ENCODE results near the gene NPLOC4.

The NPLOC4 gene

GRCh38 chr17:81683208-81683583 is 46.3 kb upstream of the NPLOC4 start:
- TF ChIP-seq, protein P1, sequence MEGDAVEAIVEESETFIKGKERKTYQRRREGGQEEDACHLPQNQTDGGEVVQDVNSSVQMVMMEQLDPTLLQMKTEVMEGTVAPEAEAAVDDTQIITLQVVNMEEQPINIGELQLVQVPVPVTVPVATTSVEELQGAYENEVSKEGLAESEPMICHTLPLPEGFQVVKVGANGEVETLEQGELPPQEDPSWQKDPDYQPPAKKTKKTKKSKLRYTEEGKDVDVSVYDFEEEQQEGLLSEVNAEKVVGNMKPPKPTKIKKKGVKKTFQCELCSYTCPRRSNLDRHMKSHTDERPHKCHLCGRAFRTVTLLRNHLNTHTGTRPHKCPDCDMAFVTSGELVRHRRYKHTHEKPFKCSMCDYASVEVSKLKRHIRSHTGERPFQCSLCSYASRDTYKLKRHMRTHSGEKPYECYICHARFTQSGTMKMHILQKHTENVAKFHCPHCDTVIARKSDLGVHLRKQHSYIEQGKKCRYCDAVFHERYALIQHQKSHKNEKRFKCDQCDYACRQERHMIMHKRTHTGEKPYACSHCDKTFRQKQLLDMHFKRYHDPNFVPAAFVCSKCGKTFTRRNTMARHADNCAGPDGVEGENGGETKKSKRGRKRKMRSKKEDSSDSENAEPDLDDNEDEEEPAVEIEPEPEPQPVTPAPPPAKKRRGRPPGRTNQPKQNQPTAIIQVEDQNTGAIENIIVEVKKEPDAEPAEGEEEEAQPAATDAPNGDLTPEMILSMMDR (IDR thresholded peaks at IDR 0.05): no peak

GRCh38 chr17:81682565-81683207 is 45.8 kb upstream of the NPLOC4 start:
- Mint-ChIP-seq H3K36me3 (ENCODE audit: low read depth) (peaks cover 9% of the 10 kb centered on the region), H3K4me1 (peaks cover 30% of the 10 kb centered on the region), H3K9me3 (no peaks in the 10 kb centered on the region), H3K27ac (peak overlapping the region; percentile 95), H3K27me3 (ENCODE audit: low read depth, poor library complexity) (peaks cover 2% of the 10 kb centered on the region), H3K4me3 (peak overlapping the region; percentile 93)
- no peak for DNase-seq
- TF ChIP-seq, protein P1 (IDR thresholded peaks at IDR 0.05): no peak

More at GRCh38 chr17:81683208-81683583, 46.3 kb upstream of the NPLOC4 start:
- Mint-ChIP-seq H3K4me3 (peak overlapping the region; percentile 93), H3K4me1 (peaks cover 30% of the 10 kb centered on the region), H3K36me3 (ENCODE audit: low read depth) (peaks cover 9% of the 10 kb centered on the region), H3K9me3 (no peaks in the 10 kb centered on the region), H3K27ac (peak overlapping the region; percentile 95), H3K27me3 (ENCODE audit: low read depth, poor library complexity) (peaks cover 2% of the 10 kb centered on the region)
- no peak for DNase-seq

DNA sequence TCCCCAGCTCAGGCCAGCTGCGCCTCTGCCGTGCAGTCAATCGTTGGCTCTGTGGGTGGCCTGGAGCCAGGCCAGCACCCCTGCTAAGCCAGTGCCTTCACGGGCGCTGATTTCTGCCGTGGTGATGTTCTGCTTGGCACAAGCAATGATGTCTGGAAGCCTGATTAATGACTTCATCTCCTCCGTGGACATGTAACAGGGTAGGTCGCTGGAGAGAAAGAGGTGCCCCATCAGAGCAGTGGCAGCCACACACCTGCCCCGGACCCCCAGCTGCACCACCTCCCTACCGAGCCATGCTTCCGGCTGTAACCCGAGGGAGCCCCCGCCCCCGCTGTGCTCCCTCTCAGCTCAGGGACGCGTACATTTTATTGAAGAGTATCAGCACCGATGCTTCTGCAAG is 44.8 kb upstream of the NPLOC4 start:
- no peaks in the 10 kb centered on the region for H3K27me3 Mint-ChIP-seq (ENCODE audit: low read depth, poor library complexity)
- DNase-seq: no peak
- peak overlapping the region; percentile 42 for H3K27ac Mint-ChIP-seq
- H3K9me3 Mint-ChIP-seq: no peaks in the 10 kb centered on the region
- TF ChIP-seq, protein P1 (IDR thresholded peaks at IDR 0.05): no peak
- H3K4me3 Mint-ChIP-seq: peak overlapping the region; percentile 93
- H3K4me1 Mint-ChIP-seq: peaks cover 30% of the 10 kb centered on the region
- H3K36me3 Mint-ChIP-seq (ENCODE audit: low read depth): peaks cover 10% of the 10 kb centered on the region

GRCh38 chr17:81680150-81680549 is 43.2 kb upstream of the NPLOC4 start:
- DNase-seq: no peak
- H3K27me3 Mint-ChIP-seq (ENCODE audit: low read depth, poor library complexity): peaks cover 3% of the 10 kb centered on the region
- TF ChIP-seq, protein P1 (IDR thresholded peaks at IDR 0.05): no peak
- peaks cover 16% of the 10 kb centered on the region for H3K36me3 Mint-ChIP-seq (ENCODE audit: low read depth)
- H3K4me3 Mint-ChIP-seq: peak overlapping the region; percentile 50
- no peak overlapping the region for H3K27ac Mint-ChIP-seq
- peaks cover 5% of the 10 kb centered on the region for H3K9me3 Mint-ChIP-seq
- H3K4me1 Mint-ChIP-seq: peaks cover 29% of the 10 kb centered on the region

- Mint-ChIP-seq H3K9me3 (peaks cover 5% of the 10 kb centered on the region), H3K27ac (no peak overlapping the region), H3K4me3 (no peak overlapping the region), H3K27me3 (ENCODE audit: low read depth, poor library complexity) (peaks cover 3% of the 10 kb centered on the region), H3K36me3 (ENCODE audit: low read depth) (peaks cover 34% of the 10 kb centered on the region), H3K4me1 (peaks cover 11% of the 10 kb centered on the region)
- no peak for DNase-seq
- TF ChIP-seq, protein P1 (IDR thresholded peaks at IDR 0.05): no peak
These were observed 40.0 kb upstream of the NPLOC4 start for GRCh38 chr17:81676906-81677305.

Data from nephron progenitor cell (in vitro differentiated cells).